NOMO-1 treated with DMSO at 0.1 percent for 48 hours (cell line): Measurements from ENCODE around the gene CFAP97D1.

Experiments
- DNase-seq: peaks from one replicate; lab custom pipeline; 2025; ENCODE audit not compliant: unreplicated experiment; lab: John Stamatoyannopoulos, UW

CFAP97D1 gene

DNA sequence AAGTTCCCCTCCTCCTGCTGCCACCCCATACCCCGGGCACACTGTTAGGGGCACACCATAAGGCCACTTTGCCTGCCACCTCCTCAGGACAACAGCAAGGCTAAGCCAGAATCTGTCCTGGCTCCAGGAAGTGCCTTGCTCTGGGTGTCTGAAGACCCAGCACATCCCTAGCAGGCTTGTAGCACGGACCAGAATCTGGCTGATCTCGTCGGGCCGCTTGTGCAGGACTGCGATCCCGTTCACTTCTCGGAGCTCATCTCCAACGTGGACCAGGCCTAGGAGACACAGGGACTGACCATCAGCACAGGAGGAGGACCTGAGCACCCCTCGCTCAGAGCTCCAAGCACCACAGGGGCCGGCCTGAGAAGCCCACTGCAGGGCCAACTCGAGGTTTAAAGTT lies 45.3 kb downstream of the CFAP97D1 start:
- DNase-seq, result no peak

DNA sequence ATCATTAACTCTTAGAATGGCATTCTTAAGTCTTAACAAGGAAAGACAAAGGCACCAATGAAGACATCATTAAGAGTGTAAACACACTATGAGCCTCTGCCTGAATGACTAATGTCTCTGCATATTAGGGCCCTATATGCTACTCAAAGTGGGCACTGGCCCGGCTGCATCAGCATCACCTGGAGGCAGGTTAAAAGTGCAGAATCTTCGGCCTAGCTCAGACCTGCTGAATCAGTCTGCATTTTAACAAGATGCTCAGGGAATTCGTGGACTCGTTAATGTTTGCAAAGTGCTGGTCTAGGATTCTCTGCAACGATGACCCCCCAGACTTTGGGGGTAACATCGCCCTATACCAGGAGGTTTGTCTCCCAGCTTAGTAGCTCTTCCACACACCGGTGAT lies 46.0 kb downstream of the CFAP97D1 start:
- no peak for DNase-seq

DNA sequence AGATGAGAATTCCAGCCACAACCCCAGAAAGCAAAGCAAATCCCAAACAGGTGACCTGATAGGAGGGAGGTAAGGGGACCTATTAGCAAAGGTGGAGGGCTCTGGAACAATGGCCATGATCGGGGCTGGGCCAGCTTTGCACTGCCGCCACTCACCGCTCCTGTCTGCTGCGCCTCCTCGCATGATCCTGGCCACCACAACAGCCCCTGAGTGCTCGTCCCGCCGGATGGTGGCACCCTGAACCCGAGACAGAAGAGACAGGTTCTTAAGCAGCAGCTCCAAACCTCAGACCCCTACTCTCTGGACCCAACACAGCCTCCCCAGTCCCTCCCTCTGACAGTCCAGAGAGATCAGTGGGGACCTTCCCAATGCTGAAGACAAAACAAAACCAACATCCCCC lies 47.4 kb downstream of the CFAP97D1 start:
- no peak for DNase-seq

DNA sequence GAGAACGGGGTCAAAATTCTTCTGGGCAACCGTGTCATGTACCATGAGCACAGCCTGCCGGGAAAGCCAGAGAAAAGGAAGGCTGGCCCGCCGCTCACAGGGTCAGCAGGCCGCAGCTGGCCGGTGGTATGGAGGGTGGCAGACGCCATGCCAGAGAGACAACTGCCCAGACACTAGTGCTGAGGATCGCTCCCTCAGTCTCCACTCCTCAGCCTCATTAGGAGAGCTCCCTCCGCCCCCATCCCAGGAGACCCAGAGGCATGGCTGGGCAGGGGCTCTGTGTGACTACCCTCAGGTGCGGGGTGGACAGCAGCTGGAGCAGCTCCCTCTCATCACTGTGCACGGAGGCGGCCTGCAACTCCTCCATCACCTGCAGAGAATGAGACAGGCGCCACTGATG lies 49.5 kb downstream of the CFAP97D1 start:
- no peak for DNase-seq

DNA sequence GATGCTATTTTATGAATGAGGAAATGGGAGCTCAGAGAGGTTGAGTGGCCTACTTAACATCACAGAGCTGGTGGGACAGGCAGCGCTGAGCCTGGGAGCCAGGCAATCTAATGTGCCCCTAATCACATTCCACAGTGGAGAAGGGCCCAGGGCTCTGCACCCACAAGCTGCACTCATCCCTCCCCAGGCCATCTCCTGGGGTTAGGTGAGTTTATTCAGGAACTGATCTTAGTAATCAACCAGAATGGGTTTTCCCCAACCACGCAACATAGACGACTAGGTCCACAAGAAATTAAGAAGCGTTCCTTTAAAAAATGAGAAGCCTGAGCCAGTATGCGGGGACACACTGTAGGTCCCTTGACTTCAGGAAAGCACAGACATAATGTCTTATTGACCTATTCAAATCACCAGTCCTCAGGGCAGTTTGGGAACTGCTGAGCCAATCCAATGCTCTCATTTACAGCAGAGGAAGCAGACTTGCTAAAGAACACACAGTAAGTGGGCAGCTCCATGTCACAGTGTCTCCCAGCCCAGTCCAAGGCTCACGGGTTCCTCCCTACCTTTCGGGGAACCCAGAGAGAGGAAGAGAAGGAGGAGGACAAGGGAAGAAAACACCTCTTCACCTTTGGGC lies 50.4 kb downstream of the CFAP97D1 start:
- no peak for DNase-seq

DNA sequence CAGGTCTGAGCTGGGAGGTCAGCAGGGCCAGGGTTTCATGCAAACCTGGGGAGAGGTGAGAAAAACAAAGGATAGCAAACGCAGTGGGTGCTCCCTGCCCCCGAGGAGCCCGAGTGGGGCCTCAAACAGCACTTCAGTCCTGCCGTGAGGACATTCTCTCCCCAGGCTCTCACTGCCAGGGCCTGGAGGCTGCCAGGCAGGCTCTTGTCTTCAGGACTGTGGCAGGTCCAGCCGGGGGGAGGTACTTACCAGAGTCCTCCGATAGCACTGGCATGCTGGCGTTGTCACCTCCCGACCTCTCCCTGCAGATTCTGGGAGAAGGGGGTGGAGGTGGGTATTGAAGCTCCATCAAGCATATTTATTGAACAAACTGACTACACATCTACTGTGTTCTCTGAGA lies 51.4 kb downstream of the CFAP97D1 start:
- DNase-seq, result no peak

DNA sequence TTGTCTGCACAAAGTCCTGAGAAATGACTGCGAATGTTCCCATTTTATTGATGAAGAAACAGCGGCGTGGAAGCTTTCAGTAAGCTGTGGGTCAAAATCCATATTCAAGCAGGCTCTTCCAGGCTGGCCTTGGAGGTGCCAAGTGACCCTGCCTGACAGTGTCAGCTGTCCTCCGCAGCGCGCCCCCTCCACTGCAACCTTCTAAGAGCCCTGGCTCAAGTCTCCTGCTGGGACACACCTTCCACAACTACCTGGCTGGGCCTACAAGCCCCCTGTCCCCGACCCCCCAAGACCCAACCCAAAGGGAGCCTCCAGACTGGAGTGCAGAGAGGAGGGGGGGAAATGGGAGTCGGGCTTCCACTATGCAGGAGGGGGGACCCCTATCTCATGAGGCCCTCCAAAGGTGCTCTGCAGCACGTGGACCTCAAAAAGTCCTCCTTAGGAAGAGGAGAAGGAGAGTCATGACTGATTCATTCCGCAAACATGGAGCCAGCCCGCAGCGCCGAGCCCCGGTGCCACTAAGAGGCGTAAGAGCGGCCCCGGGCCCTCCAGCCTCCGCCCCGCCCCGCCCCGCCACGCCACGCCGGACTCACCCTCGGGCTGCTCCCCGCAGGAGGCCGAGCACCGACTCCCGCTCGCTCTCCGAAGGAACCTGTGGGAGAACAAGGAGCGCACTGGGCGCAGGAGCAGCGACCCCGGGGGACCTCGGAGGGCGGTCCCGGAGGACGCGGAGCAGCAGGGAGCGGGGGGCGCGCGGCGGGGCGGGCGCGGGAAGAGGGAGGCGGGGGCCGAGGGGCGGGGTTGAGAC lies 52.1 kb downstream of the CFAP97D1 start:
- peak; percentile 12 for DNase-seq

DNA sequence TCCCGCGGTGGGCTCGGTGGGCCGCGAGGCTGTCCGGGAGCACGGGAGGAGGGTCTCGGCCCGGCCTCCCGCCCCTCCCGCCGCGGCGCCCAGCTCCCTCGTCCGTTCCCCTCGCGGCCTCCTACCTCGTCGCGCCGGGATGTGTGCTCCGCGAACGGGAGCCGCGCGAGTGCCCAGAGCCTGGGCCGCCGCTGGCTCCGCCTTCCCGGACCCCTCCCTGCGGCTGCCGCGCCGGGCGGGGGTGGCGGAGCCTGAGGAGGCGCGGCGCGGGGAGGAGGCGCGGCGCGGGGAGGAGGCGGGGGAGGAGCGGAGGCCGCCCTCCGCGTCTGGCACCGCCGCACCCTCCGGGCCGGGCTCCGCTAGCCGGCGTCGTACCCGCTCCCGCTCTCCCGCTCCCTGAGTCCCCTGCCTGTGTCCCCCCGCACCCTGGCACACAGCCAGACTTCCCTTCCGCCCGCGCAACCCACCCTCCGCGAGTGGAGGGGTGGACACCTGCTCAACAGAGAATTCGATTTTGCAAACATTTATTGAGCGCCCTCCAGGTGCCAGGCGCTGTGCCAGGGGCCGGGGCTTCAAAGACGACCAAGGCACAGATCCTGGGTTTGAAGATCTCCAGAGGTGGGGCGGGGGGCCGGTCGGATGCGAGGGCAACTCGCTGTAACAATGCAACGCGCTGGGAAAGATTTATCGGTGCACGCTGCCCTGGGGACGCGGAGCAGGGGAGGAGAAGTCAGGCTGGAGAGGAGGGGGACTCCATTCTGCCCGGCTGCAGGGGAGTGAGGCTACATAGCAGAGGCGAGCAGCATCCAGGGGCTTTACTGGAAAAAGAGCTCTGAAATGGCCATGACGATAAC lies 53.0 kb downstream of the CFAP97D1 start, which contains the start of gene MPP3:
MPP3 (minus strand) TSS at position 171 of the 854 bp plus-strand sequence. CDS start 1,240 bp downstream, outside the sequence.
- DNase-seq, result peak; percentile 70

DNA sequence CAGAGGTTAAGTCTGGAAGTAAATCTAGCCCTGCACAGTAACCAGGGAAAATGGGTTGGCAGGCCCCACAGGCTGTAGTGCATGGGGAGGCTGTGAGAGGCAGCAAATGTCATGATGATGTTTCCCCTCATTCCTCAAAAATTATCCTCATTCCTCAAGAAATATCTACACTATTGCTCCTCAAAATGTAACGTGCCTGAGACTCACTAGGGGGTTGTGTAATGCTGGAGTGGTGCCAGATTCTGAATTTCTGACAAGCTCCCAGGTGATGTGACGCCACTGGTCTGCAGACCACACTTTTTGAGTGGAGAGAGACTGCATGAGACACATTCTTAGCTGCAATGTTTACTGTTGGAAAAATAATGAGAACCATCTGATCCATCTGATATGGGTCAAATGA lies 53.9 kb downstream of the CFAP97D1 start:
- no peak for DNase-seq
